ENCODE data around the gene MILR1.

DNA sequence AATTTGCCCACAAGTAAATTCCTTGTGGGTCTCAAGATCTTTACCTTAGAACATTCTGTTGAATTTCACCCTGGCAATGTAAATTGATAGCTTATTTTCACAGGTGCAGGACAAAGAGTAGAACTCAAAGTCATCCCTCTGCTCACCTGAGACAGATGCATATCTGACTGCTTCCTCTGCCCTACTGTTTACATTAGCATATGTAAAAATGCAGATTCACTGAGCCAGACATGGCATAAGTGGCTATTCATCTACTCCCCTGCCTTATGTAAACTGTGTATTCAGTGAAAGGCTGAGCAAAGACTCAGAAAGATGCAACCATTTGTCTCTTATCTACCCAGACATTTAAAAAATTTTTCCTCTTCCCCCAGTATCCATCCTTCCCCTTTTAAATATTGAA is 22.3 kb upstream of the MILR1 start:
- TF ChIP-seq, protein P1, sequence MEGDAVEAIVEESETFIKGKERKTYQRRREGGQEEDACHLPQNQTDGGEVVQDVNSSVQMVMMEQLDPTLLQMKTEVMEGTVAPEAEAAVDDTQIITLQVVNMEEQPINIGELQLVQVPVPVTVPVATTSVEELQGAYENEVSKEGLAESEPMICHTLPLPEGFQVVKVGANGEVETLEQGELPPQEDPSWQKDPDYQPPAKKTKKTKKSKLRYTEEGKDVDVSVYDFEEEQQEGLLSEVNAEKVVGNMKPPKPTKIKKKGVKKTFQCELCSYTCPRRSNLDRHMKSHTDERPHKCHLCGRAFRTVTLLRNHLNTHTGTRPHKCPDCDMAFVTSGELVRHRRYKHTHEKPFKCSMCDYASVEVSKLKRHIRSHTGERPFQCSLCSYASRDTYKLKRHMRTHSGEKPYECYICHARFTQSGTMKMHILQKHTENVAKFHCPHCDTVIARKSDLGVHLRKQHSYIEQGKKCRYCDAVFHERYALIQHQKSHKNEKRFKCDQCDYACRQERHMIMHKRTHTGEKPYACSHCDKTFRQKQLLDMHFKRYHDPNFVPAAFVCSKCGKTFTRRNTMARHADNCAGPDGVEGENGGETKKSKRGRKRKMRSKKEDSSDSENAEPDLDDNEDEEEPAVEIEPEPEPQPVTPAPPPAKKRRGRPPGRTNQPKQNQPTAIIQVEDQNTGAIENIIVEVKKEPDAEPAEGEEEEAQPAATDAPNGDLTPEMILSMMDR (IDR thresholded peaks at IDR 0.05; ENCODE audit: low read depth, low read length) = no peak
- TF ChIP-seq EZH2phosphoT487 (IDR thresholded peaks at IDR 0.05; ENCODE audit: low read depth) = no peak
